A673 (cell line): Measurements from ENCODE around the gene NFKB1.

Experiments
- CTCF ChIP-seq: fragments of 300-800, 200-600 bp; sonication (generic); conservative IDR thresholded peaks from 2 replicates; pipeline ENCODE4 v1.5.1; 2017; ENCODE audit warnings: low read depth, mild to moderate bottlenecking, antibody characterized with exemption, low read length, moderate library complexity, mixed read lengths
- EZH2 ChIP-seq: fragments of 200-600 bp; sonication (generic); IDR thresholded peaks from 2 replicates; pipeline ENCODE4 v1.6.1; 2017; ENCODE audit warnings: borderline replicate concordance, low read depth, mild to moderate bottlenecking, mixed read lengths, antibody characterized with exemption, low read length; ENCODE audit not compliant: poor library complexity, severe bottlenecking

DNA sequence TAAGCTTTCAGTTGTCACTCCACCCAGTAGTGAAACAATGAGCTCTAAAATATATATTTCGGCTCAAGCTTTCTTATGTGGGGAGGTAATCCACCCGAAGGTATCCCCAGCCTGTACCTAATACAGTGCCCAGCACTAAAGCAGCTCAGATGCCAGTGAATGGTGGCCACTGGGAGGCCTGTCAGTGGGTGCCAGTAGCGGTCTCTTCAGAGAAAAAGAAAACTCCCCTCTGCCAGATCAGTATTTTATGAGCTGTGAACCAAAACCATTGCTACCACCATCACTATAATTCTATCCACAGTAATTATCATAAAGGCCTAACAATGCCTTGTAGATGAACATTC lies 835 bp upstream of the NFKB1 start:
- TF ChIP-seq CTCF (no peak), EZH2 (no peak)
